SKM-1 treated with dmso at 0.1 percent for 144 hours (cell line): ENCODE data around the gene PPP1CB.

Experiments used
- DNase-seq: peaks from one replicate; lab custom pipeline; 2025; ENCODE audit not compliant: unreplicated experiment; lab: John Stamatoyannopoulos, UW

PPP1CB gene

GRCh38 chr2:28751252-28751955 is at the start of gene PPP1CB:
TSS of gene PPP1CB (plus strand) at chr2:28751830. CDS start at chr2:28752125, 295 bp downstream.
- DNase-seq: peak; percentile 96

- no peak for DNase-seq
These were observed 49.2 kb upstream of the PPP1CB start for GRCh38 chr2:28702415-28702861.

GRCh38 chr2:28702878-28703277 is 48.8 kb upstream of the PPP1CB start:
- no peak for DNase-seq

GRCh38 chr2:28704621-28705020 is 47.0 kb upstream of the PPP1CB start:
- DNase-seq: no peak

GRCh38 chr2:28705751-28706440 is 45.7 kb upstream of the PPP1CB start:
- no peak for DNase-seq

GRCh38 chr2:28707592-28707991 is 44.0 kb upstream of the PPP1CB start:
- DNase-seq: no peak

- DNase-seq: no peak
These were observed 42.5 kb upstream of the PPP1CB start for GRCh38 chr2:28709101-28709500.

- no peak for DNase-seq
These were observed 41.1 kb upstream of the PPP1CB start for GRCh38 chr2:28710545-28710944.

- no peak for DNase-seq
These were observed 37.9 kb upstream of the PPP1CB start for GRCh38 chr2:28713577-28714298.

- DNase-seq: peak; percentile 91
These were observed 35.3 kb upstream of the PPP1CB start for GRCh38 chr2:28716265-28716865.

GRCh38 chr2:28717339-28717758 is 34.3 kb upstream of the PPP1CB start:
- DNase-seq: peak; percentile 94

- DNase-seq: no peak
These were observed 31.3 kb upstream of the PPP1CB start for GRCh38 chr2:28720345-28720744.

- DNase-seq: no peak
These were observed 29.9 kb upstream of the PPP1CB start for GRCh38 chr2:28721601-28722191.

- DNase-seq: no peak
These were observed 26.5 kb upstream of the PPP1CB start for GRCh38 chr2:28725021-28725711.

GRCh38 chr2:28726177-28726576 is 25.5 kb upstream of the PPP1CB start:
- no peak for DNase-seq

- no peak for DNase-seq
These were observed 21.9 kb upstream of the PPP1CB start for GRCh38 chr2:28729698-28730097.

- DNase-seq: no peak
These were observed 20.9 kb upstream of the PPP1CB start for GRCh38 chr2:28730641-28731146.

- DNase-seq: no peak
These were observed 16.1 kb upstream of the PPP1CB start for GRCh38 chr2:28735511-28735910.

GRCh38 chr2:28736034-28736433 is 15.6 kb upstream of the PPP1CB start:
- no peak for DNase-seq

GRCh38 chr2:28737655-28738054 is 14.0 kb upstream of the PPP1CB start:
- DNase-seq: no peak
